ENCODE data around the gene NECAP2. TPM values are rescaled to one million over a fixed set of nuclear protein-coding genes. Genes with fewer than 3 reads are reported as not detected.

Gene NECAP2
- total and polyA plus RNA-seq, 10 of the 15 experiments (the other 5 are each of a cell fraction or from before 2014, with no cell fraction given): 16.3 to 98.0 (median 57.4) TPM

DNA sequence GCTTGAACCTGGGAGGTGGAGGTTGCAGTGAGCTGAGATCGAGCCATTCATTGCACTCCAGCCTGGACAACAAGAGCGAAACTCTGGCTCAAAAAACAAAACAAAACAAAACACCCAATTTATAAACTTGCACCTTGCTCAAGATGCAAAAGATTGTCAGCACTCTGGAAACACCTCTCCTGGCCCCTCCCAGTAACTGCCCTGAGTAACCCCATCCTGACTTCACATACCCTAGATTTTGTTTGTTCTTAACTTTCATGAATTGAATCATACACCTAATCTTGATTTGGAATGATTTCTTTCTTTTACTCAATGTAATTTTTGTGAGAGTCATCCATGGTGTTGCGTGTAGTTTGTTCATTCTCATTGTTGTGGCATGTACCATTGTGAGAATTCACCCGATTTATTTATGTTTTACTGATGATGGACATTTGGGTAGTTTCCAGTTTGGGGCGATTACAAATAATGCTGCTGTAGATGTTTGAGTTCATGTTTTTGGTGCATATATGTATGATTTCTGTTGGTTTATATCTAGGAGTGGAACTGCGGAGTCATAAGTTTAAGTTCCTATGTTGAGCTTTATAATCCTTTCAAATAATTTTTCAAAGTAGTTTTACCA, 10.4 kb downstream of the NECAP2 start (continued):
- TF ChIP-seq, protein P1, sequence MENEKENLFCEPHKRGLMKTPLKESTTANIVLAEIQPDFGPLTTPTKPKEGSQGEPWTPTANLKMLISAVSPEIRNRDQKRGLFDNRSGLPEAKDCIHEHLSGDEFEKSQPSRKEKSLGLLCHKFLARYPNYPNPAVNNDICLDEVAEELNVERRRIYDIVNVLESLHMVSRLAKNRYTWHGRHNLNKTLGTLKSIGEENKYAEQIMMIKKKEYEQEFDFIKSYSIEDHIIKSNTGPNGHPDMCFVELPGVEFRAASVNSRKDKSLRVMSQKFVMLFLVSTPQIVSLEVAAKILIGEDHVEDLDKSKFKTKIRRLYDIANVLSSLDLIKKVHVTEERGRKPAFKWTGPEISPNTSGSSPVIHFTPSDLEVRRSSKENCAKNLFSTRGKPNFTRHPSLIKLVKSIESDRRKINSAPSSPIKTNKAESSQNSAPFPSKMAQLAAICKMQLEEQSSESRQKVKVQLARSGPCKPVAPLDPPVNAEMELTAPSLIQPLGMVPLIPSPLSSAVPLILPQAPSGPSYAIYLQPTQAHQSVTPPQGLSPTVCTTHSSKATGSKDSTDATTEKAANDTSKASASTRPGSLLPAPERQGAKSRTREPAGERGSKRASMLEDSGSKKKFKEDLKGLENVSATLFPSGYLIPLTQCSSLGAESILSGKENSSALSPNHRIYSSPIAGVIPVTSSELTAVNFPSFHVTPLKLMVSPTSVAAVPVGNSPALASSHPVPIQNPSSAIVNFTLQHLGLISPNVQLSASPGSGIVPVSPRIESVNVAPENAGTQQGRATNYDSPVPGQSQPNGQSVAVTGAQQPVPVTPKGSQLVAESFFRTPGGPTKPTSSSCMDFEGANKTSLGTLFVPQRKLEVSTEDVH (IDR thresholded peaks at IDR 0.05; ENCODE audit: low read depth, partially characterized antibody): no peak
- TF ChIP-seq ZNF384 (IDR thresholded peaks at IDR 0.05; ENCODE audit: borderline replicate concordance, low read depth, low read length) (no peak), MTA3 (IDR thresholded peaks at IDR 0.05; ENCODE audit: borderline replicate concordance, low read length) (no peak), RELA (IDR thresholded peaks at IDR 0.05; ENCODE audit: borderline replicate concordance, partially characterized antibody) (no peak), NFYA (IDR thresholded peaks at IDR 0.05; ENCODE audit: borderline replicate concordance, low read depth, low read length) (no peak), RB1 (IDR thresholded peaks at IDR 0.05; ENCODE audit: borderline replicate concordance) (no peak)

DNA sequence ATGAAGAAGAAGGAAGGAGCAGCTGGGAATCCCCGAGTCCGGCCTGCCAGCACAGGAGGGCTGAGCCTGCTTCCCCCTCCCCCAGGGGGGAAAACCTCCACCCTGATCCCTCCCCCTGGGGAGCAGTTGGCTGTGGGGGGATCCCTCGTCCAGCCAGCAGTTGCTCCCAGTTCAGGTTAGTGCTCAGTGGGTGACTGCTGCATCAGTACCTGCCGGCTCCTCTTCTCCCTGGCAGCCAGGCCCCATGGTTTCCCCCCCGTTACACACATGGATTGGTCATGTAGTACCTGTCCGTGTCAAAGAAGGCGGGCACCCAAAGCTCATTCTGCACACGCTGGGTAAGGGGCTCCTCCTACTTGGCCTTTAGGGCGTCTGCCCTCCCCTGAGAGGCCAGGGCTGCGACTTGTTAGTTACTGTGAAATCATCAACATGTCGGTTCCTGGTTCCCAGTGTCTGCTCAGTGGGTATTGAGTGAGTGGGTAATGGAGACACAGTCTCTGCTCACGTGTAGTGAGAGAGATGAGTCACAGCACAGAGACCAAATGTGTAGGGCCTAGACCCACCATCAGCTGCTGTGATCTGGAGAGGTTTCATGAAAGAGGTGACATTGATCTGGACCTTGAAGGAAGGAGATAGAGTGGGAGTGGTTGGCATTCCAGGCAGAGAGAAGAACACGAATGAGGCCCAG, 11.5 kb downstream of the NECAP2 start:
- ChIA-PET CTCF (interaction anchor here (0.6 to 6.1 kb wide), 6 partner anchors 11 to 89 kb away, joined by 3 to 50 read pairs (median 3); partner anchors contain the start of gene NECAP2), SMC1A (ENCODE audit: uncharacterized antibody, unreplicated experiment) (interaction anchor here (0.9 to 4.0 kb wide), 4 partner anchors 11 to 83 kb away, joined by 3 to 30 read pairs (median 8); partner anchors contain the start of gene NECAP2), RAD21 (ENCODE audit: unreplicated experiment) (interaction anchor here (1.0 to 2.0 kb wide), 4 partner anchors 10 to 83 kb away, joined by 3 to 9 read pairs (median 6); partner anchors contain the start of gene NECAP2), POLR2A (interaction anchor here (0.6 to 1.1 kb wide), 3 partner anchors 18 to 286 kb away, joined by 3 read pairs; no protein-coding TSS in a partner anchor)
- H3K79me2 ChIP-seq (ENCODE audit: control insufficient read depth, insufficient read depth, low read length): peaks cover 13% of the 10 kb centered on the region
- H4K20me1 ChIP-seq (ENCODE audit: control insufficient read depth, insufficient read depth): no peaks in the 10 kb centered on the region
- peak overlapping the region; percentile 39; the same call in 1 of the 2 replicates for H3K4me3 ChIP-seq
- peak overlapping the region; percentile 39 for H3K9ac ChIP-seq (ENCODE audit: control insufficient read depth, insufficient read depth, low read length)
- peak overlapping the region; percentile 38 for H2AFZ ChIP-seq (ENCODE audit: control insufficient read depth, low read depth, low read length)
- peak overlapping the region; percentile 78 for H3K4me2 ChIP-seq (ENCODE audit: control insufficient read depth, insufficient read depth)
- ATAC-seq: peak; percentile 76
- WGBS (ENCODE audit: insufficient coverage, insufficient replicate concordance, low lambda C conversion rate, missing lambda C conversion rate): 20% methylated on average over 13 of the region's 13 CpGs
- DNase-seq (ENCODE audit: low read depth, low spot score): no peak
- H3K27ac ChIP-seq (ENCODE audit: control insufficient read depth, insufficient read depth): peak overlapping the region; percentile 80
- H3K9me3 ChIP-seq (replicated peaks; ENCODE audit: control insufficient read depth, insufficient read depth, low read length): no peaks in the 10 kb centered on the region
- peak; percentile 47 for FAIRE-seq
- H3K27me3 ChIP-seq (replicated peaks in 1 of 2; ENCODE audit: control insufficient read depth in 2 of 2, insufficient read depth in 2 of 2, low read length in 1 of 2): no peaks in the 10 kb centered on the region
- H3K4me1 ChIP-seq (ENCODE audit: control insufficient read depth, insufficient read depth, low read length): peaks cover 28% of the 10 kb centered on the region
- no TSS peak for BruUV-seq (replicated peaks)
- in situ Hi-C loops (cut with MboI): no loop called here
- peaks cover 24 to 39% of the 10 kb centered on the region in 2 experiments for H3K36me3 ChIP-seq (ENCODE audit: control insufficient read depth in 2 of 2, insufficient read depth in 2 of 2, low read length in 1 of 2)
- intact Hi-C loops (cut with micrococcal nuclease; ENCODE audit: unreplicated experiment): no loop called here
- no peak for TF ChIP-seq CBX3 (IDR thresholded peaks at IDR 0.05; ENCODE audit: borderline replicate concordance, low read depth)
- TF ChIP-seq, protein P2, sequence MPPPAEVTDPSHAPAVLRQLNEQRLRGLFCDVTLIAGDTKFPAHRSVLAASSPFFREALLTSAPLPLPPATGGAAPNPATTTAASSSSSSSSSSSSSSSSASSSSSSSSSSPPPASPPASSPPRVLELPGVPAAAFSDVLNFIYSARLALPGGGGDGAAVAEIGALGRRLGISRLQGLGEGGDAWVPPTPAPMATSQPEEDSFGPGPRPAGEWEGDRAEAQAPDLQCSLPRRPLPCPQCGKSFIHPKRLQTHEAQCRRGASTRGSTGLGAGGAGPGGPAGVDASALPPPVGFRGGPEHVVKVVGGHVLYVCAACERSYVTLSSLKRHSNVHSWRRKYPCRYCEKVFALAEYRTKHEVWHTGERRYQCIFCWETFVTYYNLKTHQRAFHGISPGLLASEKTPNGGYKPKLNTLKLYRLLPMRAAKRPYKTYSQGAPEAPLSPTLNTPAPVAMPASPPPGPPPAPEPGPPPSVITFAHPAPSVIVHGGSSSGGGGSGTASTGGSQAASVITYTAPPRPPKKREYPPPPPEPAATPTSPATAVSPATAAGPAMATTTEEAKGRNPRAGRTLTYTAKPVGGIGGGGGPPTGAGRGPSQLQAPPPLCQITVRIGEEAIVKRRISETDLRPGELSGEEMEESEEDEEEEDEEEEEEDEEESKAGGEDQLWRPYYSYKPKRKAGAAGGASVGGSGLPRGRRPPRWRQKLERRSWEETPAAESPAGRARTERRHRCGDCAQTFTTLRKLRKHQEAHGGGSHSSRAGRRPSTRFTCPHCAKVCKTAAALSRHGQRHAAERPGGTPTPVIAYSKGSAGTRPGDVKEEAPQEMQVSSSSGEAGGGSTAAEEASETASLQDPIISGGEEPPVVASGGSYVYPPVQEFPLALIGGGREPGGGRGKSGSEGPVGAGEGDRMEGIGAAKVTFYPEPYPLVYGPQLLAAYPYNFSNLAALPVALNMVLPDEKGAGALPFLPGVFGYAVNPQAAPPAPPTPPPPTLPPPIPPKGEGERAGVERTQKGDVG (CRISPR knock-in tag; IDR thresholded peaks at IDR 0.05): no peak
- TF ChIP-seq, protein P3, sequence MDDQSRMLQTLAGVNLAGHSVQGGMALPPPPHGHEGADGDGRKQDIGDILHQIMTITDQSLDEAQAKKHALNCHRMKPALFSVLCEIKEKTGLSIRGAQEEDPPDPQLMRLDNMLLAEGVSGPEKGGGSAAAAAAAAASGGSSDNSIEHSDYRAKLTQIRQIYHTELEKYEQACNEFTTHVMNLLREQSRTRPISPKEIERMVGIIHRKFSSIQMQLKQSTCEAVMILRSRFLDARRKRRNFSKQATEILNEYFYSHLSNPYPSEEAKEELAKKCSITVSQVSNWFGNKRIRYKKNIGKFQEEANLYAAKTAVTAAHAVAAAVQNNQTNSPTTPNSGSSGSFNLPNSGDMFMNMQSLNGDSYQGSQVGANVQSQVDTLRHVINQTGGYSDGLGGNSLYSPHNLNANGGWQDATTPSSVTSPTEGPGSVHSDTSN (IDR thresholded peaks at IDR 0.05; ENCODE audit: insufficient replicate concordance, low read depth, low read length): no peak

Measured in GM12878 (cell line).